MM.1S (cell line): ENCODE results near the gene ADGRD1.

Experiments used
- DNase-seq: peaks from one replicate; pipeline ENCODE4 v3.0.0-alpha.2; 2015
- H2AFZ ChIP-seq: fragments of 300-600 bp; sonication (generic); 2 replicates; pipeline ENCODE4 v1.6.0; 2016; ENCODE audit warnings: antibody characterized with exemption, low read length
- H3F3A ChIP-seq: fragments of 300-600 bp; sonication (generic); 2 replicates; pipeline ENCODE4 v1.6.1; 2016; ENCODE audit warnings: mild to moderate bottlenecking, antibody characterized with exemption, low read length, moderate library complexity, mixed read lengths; ENCODE audit not compliant: insufficient read depth
- H3K27ac ChIP-seq: fragments of 300-600 bp; sonication (generic); 2 replicates; pipeline ENCODE4 v1.5.1; 2016; ENCODE audit warnings: mild to moderate bottlenecking, low read length
- H3K27me3 ChIP-seq: fragments of 300-600 bp; sonication (generic); replicated peaks from 2 replicates; pipeline ENCODE4 v1.6.0; 2016; ENCODE audit warnings: low read length; ENCODE audit not compliant: insufficient read depth
- H3K36me3 ChIP-seq: fragments of 300-600 bp; sonication (generic); replicated peaks from 2 replicates; pipeline ENCODE4 v1.6.1; 2016; ENCODE audit warnings: mild to moderate bottlenecking, low read length, mixed read lengths; ENCODE audit not compliant: insufficient read depth
- H3K4me1 ChIP-seq: fragments of 300-600 bp; sonication (generic); 2 replicates; pipeline ENCODE4 v1.6.1; 2016; ENCODE audit warnings: low read length, mixed read lengths
- H3K4me2 ChIP-seq: fragments of 300-600 bp; sonication (generic); 2 replicates; pipeline ENCODE4 v1.6.0; 2016; ENCODE audit warnings: low read depth, low read length
- H3K4me3 ChIP-seq: fragments of 300-600 bp; sonication (generic); 2 replicates; pipeline ENCODE4 v1.5.1; 2016; ENCODE audit warnings: low read length, mixed read lengths
- H3K79me2 ChIP-seq: fragments of 300-600 bp; sonication (generic); 2 replicates; pipeline ENCODE4 v1.6.1; 2016; ENCODE audit warnings: mixed run types, low read length, mixed read lengths
- H3K9ac ChIP-seq: fragments of 300-600 bp; sonication (generic); 2 replicates; pipeline ENCODE4 v1.6.1; 2016; ENCODE audit warnings: low read length, mixed read lengths
- H3K9me2 ChIP-seq: fragments of 300-600 bp; sonication (generic); replicated peaks from 2 replicates; pipeline ENCODE4 v1.6.1; 2016; ENCODE audit warnings: mild to moderate bottlenecking, low read length, mixed read lengths; ENCODE audit not compliant: insufficient read depth
- H3K9me3 ChIP-seq: fragments of 300-600 bp; sonication (generic); replicated peaks from 2 replicates; pipeline ENCODE4 v1.6.1; 2016; ENCODE audit warnings: mild to moderate bottlenecking, low read length, mixed read lengths; ENCODE audit not compliant: insufficient read depth
- H4K20me1 ChIP-seq: fragments of 300-600 bp; sonication (generic); 2 replicates; pipeline ENCODE4 v1.6.1; 2016; ENCODE audit warnings: mild to moderate bottlenecking, low read length, moderate library complexity, mixed read lengths; ENCODE audit not compliant: insufficient read depth
- EZH2 ChIP-seq: fragments of 300-600 bp; sonication (generic); optimal IDR thresholded peaks from 2 replicates; pipeline ENCODE3; 2017; ENCODE audit warnings: low read depth, mild to moderate bottlenecking, antibody characterized with exemption, low read length, mixed read lengths
- EZH2phosphoT487 ChIP-seq: fragments of 300-600 bp; sonication (generic); IDR thresholded peaks from 2 replicates; pipeline ENCODE4 v1.6.1; 2018; ENCODE audit warnings: antibody characterized with exemption, low read length
- TF ChIP-seq, protein P1 (sequence below): fragments of 300-600 bp; sonication (generic); IDR thresholded peaks from 2 replicates; pipeline ENCODE4 v1.5.1; 2016; ENCODE audit warnings: antibody characterized with exemption, low read length, mixed read lengths

Gene ADGRD1

GRCh38 chr12:131004166-131004565, 50.5 kb downstream of the ADGRD1 start:
- TF ChIP-seq EZH2phosphoT487 (no peak), EZH2 (no peak)
- TF ChIP-seq, protein P1, sequence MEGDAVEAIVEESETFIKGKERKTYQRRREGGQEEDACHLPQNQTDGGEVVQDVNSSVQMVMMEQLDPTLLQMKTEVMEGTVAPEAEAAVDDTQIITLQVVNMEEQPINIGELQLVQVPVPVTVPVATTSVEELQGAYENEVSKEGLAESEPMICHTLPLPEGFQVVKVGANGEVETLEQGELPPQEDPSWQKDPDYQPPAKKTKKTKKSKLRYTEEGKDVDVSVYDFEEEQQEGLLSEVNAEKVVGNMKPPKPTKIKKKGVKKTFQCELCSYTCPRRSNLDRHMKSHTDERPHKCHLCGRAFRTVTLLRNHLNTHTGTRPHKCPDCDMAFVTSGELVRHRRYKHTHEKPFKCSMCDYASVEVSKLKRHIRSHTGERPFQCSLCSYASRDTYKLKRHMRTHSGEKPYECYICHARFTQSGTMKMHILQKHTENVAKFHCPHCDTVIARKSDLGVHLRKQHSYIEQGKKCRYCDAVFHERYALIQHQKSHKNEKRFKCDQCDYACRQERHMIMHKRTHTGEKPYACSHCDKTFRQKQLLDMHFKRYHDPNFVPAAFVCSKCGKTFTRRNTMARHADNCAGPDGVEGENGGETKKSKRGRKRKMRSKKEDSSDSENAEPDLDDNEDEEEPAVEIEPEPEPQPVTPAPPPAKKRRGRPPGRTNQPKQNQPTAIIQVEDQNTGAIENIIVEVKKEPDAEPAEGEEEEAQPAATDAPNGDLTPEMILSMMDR: no peak
- H3K9me2 ChIP-seq: no peaks in the 10 kb centered on the region
- H3K27me3 ChIP-seq: no peaks in the 10 kb centered on the region; the same call in 1 of the 2 replicates
- H3F3A ChIP-seq: no peaks in the 10 kb centered on the region
- H3K9ac ChIP-seq: no peak overlapping the region
- H3K4me2 ChIP-seq: no peak overlapping the region
- H4K20me1 ChIP-seq: no peaks in the 10 kb centered on the region
- no peaks in the 10 kb centered on the region for H3K79me2 ChIP-seq
- no peak overlapping the region for H3K27ac ChIP-seq
- no peaks in the 10 kb centered on the region for H3K36me3 ChIP-seq
- no peak overlapping the region for H2AFZ ChIP-seq
- no peaks in the 10 kb centered on the region for H3K4me1 ChIP-seq
- no peak overlapping the region for H3K4me3 ChIP-seq
- H3K9me3 ChIP-seq: no peaks in the 10 kb centered on the region
- no peak for DNase-seq

- TF ChIP-seq EZH2 (no peak), EZH2phosphoT487 (no peak)
- TF ChIP-seq, protein P1: no peak
- no peak overlapping the region for H3K27ac ChIP-seq
- no peak for DNase-seq
- H3K9me3 ChIP-seq: no peaks in the 10 kb centered on the region
- no peak overlapping the region for H3K4me3 ChIP-seq
- no peaks in the 10 kb centered on the region for H3K79me2 ChIP-seq
- H3K27me3 ChIP-seq: no peaks in the 10 kb centered on the region; the same call in 1 of the 2 replicates
- H3F3A ChIP-seq: no peaks in the 10 kb centered on the region
- no peaks in the 10 kb centered on the region for H3K4me1 ChIP-seq
- H3K36me3 ChIP-seq: no peaks in the 10 kb centered on the region
- H3K9ac ChIP-seq: no peak overlapping the region
- no peaks in the 10 kb centered on the region for H4K20me1 ChIP-seq
- H3K4me2 ChIP-seq: no peak overlapping the region
- H2AFZ ChIP-seq: no peak overlapping the region
- no peaks in the 10 kb centered on the region for H3K9me2 ChIP-seq
Measured at GRCh38 chr12:131005161-131006035, 51.7 kb downstream of the ADGRD1 start.

- H3K27me3 ChIP-seq: no peaks in the 10 kb centered on the region; the same call in 1 of the 2 replicates
- no peak overlapping the region for H3K4me3 ChIP-seq
- H2AFZ ChIP-seq: no peak overlapping the region
- no peaks in the 10 kb centered on the region for H3K9me2 ChIP-seq
- no peaks in the 10 kb centered on the region for H4K20me1 ChIP-seq
- H3K9me3 ChIP-seq: no peaks in the 10 kb centered on the region
- H3K4me1 ChIP-seq: no peaks in the 10 kb centered on the region
- H3F3A ChIP-seq: no peaks in the 10 kb centered on the region
- H3K9ac ChIP-seq: no peak overlapping the region
- H3K27ac ChIP-seq: no peak overlapping the region
- DNase-seq: no peak
- no peak overlapping the region for H3K4me2 ChIP-seq
- no peaks in the 10 kb centered on the region for H3K36me3 ChIP-seq
- H3K79me2 ChIP-seq: no peaks in the 10 kb centered on the region
- TF ChIP-seq EZH2phosphoT487: no peak
- TF ChIP-seq, protein P1: no peak
- TF ChIP-seq EZH2: no peak
Measured at GRCh38 chr12:131006036-131006735, 52.5 kb downstream of the ADGRD1 start.
